WERI-Rb-1 (cell line): Measurements from ENCODE around the gene RTP5.

Experiments used
- DNase-seq: peaks from one replicate; pipeline ENCODE4 v3.0.0-alpha.2; 2020
- H3K27ac ChIP-seq: fragments of 250-450 bp; sonication (Bioruptor Pico); 2 replicates; pipeline ENCODE4 v1.5.1; 2020; ENCODE audit warnings: mild to moderate bottlenecking, moderate library complexity
- H3K27me3 ChIP-seq: fragments of 250-450 bp; sonication (Bioruptor Pico); 2 replicates; pipeline ENCODE4 v1.5.1; 2021; ENCODE audit warnings: mild to moderate bottlenecking, low read depth, moderate library complexity; ENCODE audit not compliant: insufficient read depth, severe bottlenecking
- H3K36me3 ChIP-seq: fragments of 250-450 bp; sonication (Bioruptor Pico); 2 replicates; pipeline ENCODE4 v1.5.1; 2020; ENCODE audit warnings: mild to moderate bottlenecking, moderate library complexity
- H3K4me3 ChIP-seq: 2 replicates; pipeline ENCODE4 v1.5.1; 2011; ENCODE audit warnings: low read depth, mild to moderate bottlenecking, control low read depth, low read length
- H3K9me3 ChIP-seq: fragments of 250-450 bp; sonication (Bioruptor Pico); 2 replicates; pipeline ENCODE4 v1.5.1; 2021; ENCODE audit warnings: mild to moderate bottlenecking, moderate library complexity; ENCODE audit not compliant: severe bottlenecking
- CTCF ChIP-seq: IDR thresholded peaks from 2 replicates; pipeline ENCODE4 v1.5.1; 2011; ENCODE audit warnings: low read depth, mild to moderate bottlenecking, control low read depth, inconsistent platforms, low read length

RTP5 gene

GRCh38 chr2:241870081-241870541 lies 582 bp downstream of the RTP5 start:
- H3K4me3 ChIP-seq = no peak overlapping the region
- no peak overlapping the region for H3K27ac ChIP-seq
- peaks cover 5% of the 10 kb centered on the region for H3K9me3 ChIP-seq
- H3K36me3 ChIP-seq = no peaks in the 10 kb centered on the region
- no peaks in the 10 kb centered on the region for H3K27me3 ChIP-seq
- no peak for DNase-seq
- TF ChIP-seq CTCF = no peak

- Histone ChIP-seq H3K27ac (no peak overlapping the region), H3K9me3 (peaks cover 5% of the 10 kb centered on the region), H3K36me3 (no peaks in the 10 kb centered on the region), H3K4me3 (no peak overlapping the region), H3K27me3 (no peaks in the 10 kb centered on the region)
- TF ChIP-seq CTCF = no peak
- DNase-seq = no peak
Observed at GRCh38 chr2:241870611-241871537, 1.3 kb downstream of the RTP5 start.

- peaks cover 5% of the 10 kb centered on the region for H3K9me3 ChIP-seq
- no peak overlapping the region for H3K4me3 ChIP-seq
- no peak overlapping the region for H3K27ac ChIP-seq
- no peaks in the 10 kb centered on the region for H3K27me3 ChIP-seq
- no peaks in the 10 kb centered on the region for H3K36me3 ChIP-seq
- DNase-seq = no peak
- no peak for TF ChIP-seq CTCF
Observed at GRCh38 chr2:241871538-241872312, 2.2 kb downstream of the RTP5 start.

- H3K4me3 ChIP-seq = no peak overlapping the region
- H3K27ac ChIP-seq = no peak overlapping the region
- no peaks in the 10 kb centered on the region for H3K36me3 ChIP-seq
- H3K9me3 ChIP-seq = peaks cover 5% of the 10 kb centered on the region
- H3K27me3 ChIP-seq = no peaks in the 10 kb centered on the region
- TF ChIP-seq CTCF = no peak
- DNase-seq = no peak
Observed at GRCh38 chr2:241872313-241872642, 2.7 kb downstream of the RTP5 start.

- no peak for DNase-seq
- H3K27ac ChIP-seq = no peak overlapping the region
- no peaks in the 10 kb centered on the region for H3K36me3 ChIP-seq
- peaks cover 5% of the 10 kb centered on the region for H3K9me3 ChIP-seq
- no peak for TF ChIP-seq CTCF
- no peak overlapping the region for H3K4me3 ChIP-seq
- H3K27me3 ChIP-seq = no peaks in the 10 kb centered on the region
Observed at GRCh38 chr2:241873081-241873802, 3.7 kb downstream of the RTP5 start.
